H1 (cell line): ENCODE data around the gene ADGRV1. TPM values are rescaled to one million over a fixed set of nuclear protein-coding genes. Genes with fewer than 3 reads are reported as not detected.

Experiments
- CTCF ChIA-PET: fragments of 300-600 bp; sonication (Branson Sonifier 250); formaldehyde crosslinking; loops from one replicate; lab custom pipeline; 2021; ENCODE audit not compliant: partially characterized antibody; lab: Charles Lee
- POLR2A ChIA-PET: fragments of 300-600 bp; sonication (Branson Sonifier 250); formaldehyde crosslinking; loops from one replicate; lab custom pipeline; 2021; ENCODE audit warnings: inconsistent platforms; ENCODE audit not compliant: partially characterized antibody; lab: Charles Lee
- DNase-seq, 2 experiments: peaks; one replicate each; pipeline versions ENCODE4 v3.0.0 to v3.0.0-alpha.2; 2010 to 2022; ENCODE audit warnings: low spot score in 2 of 2, low read depth in 1 of 2, mixed read lengths in 1 of 2
- FAIRE-seq: peaks from 2 replicates; lab custom pipeline; 2011; peaks lifted over from hg19 to GRCh38; lab: Jason Lieb, UNC
- H2AFZ ChIP-seq: 2 replicates; pipeline ENCODE4 v1.8.1; 2012; ENCODE audit warnings: low read length, inconsistent platforms
- H2AK5ac ChIP-seq: 2 replicates; pipeline ENCODE4 v1.6.1; 2013; ENCODE audit warnings: low read depth, low read length
- H2BK120ac ChIP-seq: replicated peaks from 2 replicates; pipeline ENCODE3; 2013; ENCODE audit warnings: low read depth, low read length, inconsistent platforms
- H2BK12ac ChIP-seq: 2 replicates; pipeline ENCODE4 v1.6.1; 2013; ENCODE audit warnings: low read depth, low read length
- H2BK15ac ChIP-seq: 2 replicates; pipeline ENCODE4 v1.6.1; 2013; ENCODE audit warnings: low read length
- H2BK20ac ChIP-seq: 2 replicates; pipeline ENCODE4 v1.6.1; 2013; ENCODE audit warnings: low read length
- H2BK5ac ChIP-seq: 2 replicates; pipeline ENCODE4 v1.6.1; 2013; ENCODE audit warnings: low read depth, low read length
- H3K14ac ChIP-seq: 2 replicates; pipeline ENCODE4 v1.6.1; 2013; ENCODE audit warnings: inconsistent platforms; ENCODE audit not compliant: insufficient read length
- H3K18ac ChIP-seq: 2 replicates; pipeline ENCODE4 v1.6.1; 2013; ENCODE audit warnings: low read length; ENCODE audit errors: extremely low read depth
- H3K23ac ChIP-seq: 2 replicates; pipeline ENCODE4 v1.6.1; 2013; ENCODE audit warnings: inconsistent platforms; ENCODE audit not compliant: insufficient read length
- H3K23me2 ChIP-seq: 2 replicates; pipeline ENCODE4 v1.6.1; 2013; ENCODE audit warnings: low read depth, low read length
- H3K27ac ChIP-seq: 2 replicates; pipeline ENCODE4 v1.6.1; 2011; ENCODE audit warnings: low read depth, low read length, inconsistent platforms
- H3K27me3 ChIP-seq, 4 experiments: replicated peaks in 1 of 4; 1 replicate in 1 of 4; 2 replicates in 3 of 4; pipeline versions ENCODE4 v1.6.1 to v1.8.1; 2011 to 2013; ENCODE audit warnings: low read length in 3 of 4, mild to moderate bottlenecking in 3 of 4, inconsistent platforms in 2 of 4, mixed read lengths in 2 of 4, moderate library complexity in 1 of 4; ENCODE audit not compliant: control insufficient read depth in 3 of 4, insufficient read depth in 3 of 4; ENCODE audit errors: extremely low read depth in 1 of 4
- H3K36me3 ChIP-seq, 4 experiments: 2 replicates each; pipeline versions ENCODE4 v1.6.1 to v1.8.1; 2011 to 2013; ENCODE audit warnings: mild to moderate bottlenecking in 4 of 4, low read length in 3 of 4, moderate library complexity in 2 of 4, control low read depth in 1 of 4, inconsistent platforms in 1 of 4; ENCODE audit not compliant: insufficient read depth in 4 of 4, control insufficient read depth in 2 of 4
- H3K4ac ChIP-seq: replicated peaks from 2 replicates; pipeline ENCODE3; 2013; ENCODE audit warnings: low read length, low read depth, mixed read lengths, inconsistent platforms; ENCODE audit not compliant: insufficient read length
- H3K4me1 ChIP-seq, 4 experiments: replicated peaks in 1 of 4; 1 replicate in 1 of 4; 2 replicates in 3 of 4; pipeline versions ENCODE4 v1.6.1 to v1.8.1; 2011 to 2013; ENCODE audit warnings: low read length in 3 of 4, inconsistent platforms in 2 of 4, mixed read lengths in 1 of 4; ENCODE audit not compliant: insufficient read depth in 4 of 4, control insufficient read depth in 3 of 4
- H3K4me2 ChIP-seq, 2 experiments: 2 replicates each; pipeline versions ENCODE4 v1.6.1 to v1.8.1; 2011 to 2013; ENCODE audit warnings: low read depth in 2 of 2, low read length in 2 of 2, control low read depth in 1 of 2, inconsistent platforms in 1 of 2, mild to moderate bottlenecking in 1 of 2; ENCODE audit not compliant: insufficient read depth in 1 of 2
- H3K4me3 ChIP-seq, 4 experiments: fragments of 200-600, 300-600 bp in 1 of 4; sonication (generic), shearing (Covaris generic), sonication (Bioruptor Twin) in 1 of 4; 2 replicates each; pipeline versions ENCODE4 v1.5.1 to v1.8.1; 2011 to 2016; ENCODE audit warnings: low read length in 4 of 4, low read depth in 3 of 4, control low read depth in 2 of 4, inconsistent platforms in 2 of 4, mild to moderate bottlenecking in 2 of 4, mixed read lengths in 1 of 4, moderate library complexity in 1 of 4; ENCODE audit not compliant: insufficient read depth in 2 of 4; ENCODE audit errors: extremely low read depth in 1 of 4
- H3K56ac ChIP-seq: replicated peaks from 2 replicates; pipeline ENCODE3; 2013; ENCODE audit warnings: low read depth, mild to moderate bottlenecking, mixed read lengths, low read length, inconsistent platforms; ENCODE audit not compliant: insufficient read length
- H3K79me1 ChIP-seq: 2 replicates; pipeline ENCODE4 v1.6.1; 2013; ENCODE audit warnings: low read depth, low read length, control low read depth
- H3K79me2 ChIP-seq, 2 experiments: 2 replicates each; pipeline versions ENCODE4 v1.6.1 to v1.8.1; 2012 to 2013; ENCODE audit warnings: low read length in 2 of 2, mild to moderate bottlenecking in 2 of 2, inconsistent platforms in 1 of 2; ENCODE audit not compliant: insufficient read depth in 2 of 2, control insufficient read depth in 1 of 2
- H3K9ac ChIP-seq, 4 experiments: replicated peaks in 1 of 4; 1 replicate in 1 of 4; 2 replicates in 3 of 4; pipeline versions ENCODE4 v1.6.1 to v1.8.1; 2011 to 2013; ENCODE audit warnings: low read depth in 3 of 4, low read length in 3 of 4, control low read depth in 2 of 4, mild to moderate bottlenecking in 2 of 4, moderate library complexity in 2 of 4, inconsistent platforms in 1 of 4; ENCODE audit errors: extremely low read depth in 1 of 4
- H3K9me3 ChIP-seq, 2 experiments: 2 replicates each; pipeline versions ENCODE4 v1.6.1 to v1.8.1; 2012 to 2013; ENCODE audit warnings: mild to moderate bottlenecking in 2 of 2, moderate library complexity in 2 of 2, control low read depth in 1 of 2, inconsistent platforms in 1 of 2, low read depth in 1 of 2, low read length in 1 of 2, mixed read lengths in 1 of 2; ENCODE audit not compliant: insufficient read depth in 2 of 2
- H4K20me1 ChIP-seq, 2 experiments: replicated peaks in 1 of 2; 2 replicates each; pipeline versions ENCODE3 to v1.8.1; 2011 to 2013; ENCODE audit warnings: inconsistent platforms in 2 of 2, low read length in 2 of 2, mild to moderate bottlenecking in 1 of 2; ENCODE audit not compliant: insufficient read depth in 2 of 2, control insufficient read depth in 1 of 2
- H4K5ac ChIP-seq: 2 replicates; pipeline ENCODE4 v1.6.1; 2013; ENCODE audit warnings: low read length, low read depth, mixed read lengths, inconsistent platforms; ENCODE audit not compliant: insufficient read length
- H4K8ac ChIP-seq: 2 replicates; pipeline ENCODE4 v1.8.0; 2013; ENCODE audit warnings: mild to moderate bottlenecking, moderate library complexity, low read length, inconsistent platforms; ENCODE audit not compliant: insufficient read depth; ENCODE audit errors: extremely low read depth
- H4K91ac ChIP-seq: replicated peaks from 2 replicates; pipeline ENCODE3; 2013; ENCODE audit warnings: low read length, mixed read lengths, inconsistent platforms; ENCODE audit not compliant: insufficient read length
- JUN ChIP-seq: IDR thresholded peaks from 2 replicates; pipeline ENCODE4 v1.6.1; 2011; ENCODE audit warnings: low read depth, mild to moderate bottlenecking, improper control_type of control experiment, low read length
- PHF8 ChIP-seq: fragments of 200-600 bp; sonication (generic); conservative IDR thresholded peaks from 2 replicates; pipeline ENCODE4 v1.7.1; 2012; ENCODE audit warnings: low read depth, mild to moderate bottlenecking, inconsistent platforms, low read length, moderate library complexity
- RBBP5 ChIP-seq: IDR thresholded peaks from 2 replicates; pipeline ENCODE4 v1.7.1; 2012; ENCODE audit warnings: low read depth, mild to moderate bottlenecking, inconsistent platforms, low read length, moderate library complexity, borderline replicate concordance
- SIRT6 ChIP-seq: IDR thresholded peaks from one replicate; pipeline ENCODE4 v1.7.1; 2012; ENCODE audit warnings: low read length, inconsistent platforms
- WGBS, 2 experiments: shearing (Covaris generic) in 1 of 2; methylation state at CpG; one replicate each; pipeline versions ENCODE4 v1.1.6 to v1.1.7; 2013 to 2015; ENCODE audit warnings: low lambda C conversion rate in 2 of 2, mixed read lengths in 2 of 2, inconsistent platforms in 1 of 2, low coverage in 1 of 2, missing lambda C conversion rate in 1 of 2; ENCODE audit not compliant: insufficient replicate concordance in 2 of 2, insufficient coverage in 1 of 2, insufficient read length in 1 of 2; ENCODE audit errors: extremely low coverage in 1 of 2, missing lambda C conversion rate in 1 of 2; 5-methylcytosine and 5-hydroxymethylcytosine counted together
- polyA plus RNA-seq, 7 experiments: library from polyadenylated mRNA; depleted of rRNA in 3 of 7; stranded (reverse) in 5 of 7; unstranded in 2 of 7; fragments of >200 nt in 5 of 7; fragments of 200-250 nt in 2 of 7; gene quantifications; 1 replicate in 5 of 7; 2 replicates in 1 of 7; 4 replicates in 1 of 7; pipeline versions ENCODE4 v1.2.1 to v1.2.3, GENCODE V29; 2011 to 2013; ENCODE audit warnings: missing spikeins in 2 of 7, mixed read lengths in 2 of 7
- total RNA-seq: library from RNA; stranded (reverse); fragmentation: NEBNext Ultra II Directional; extraction: Animal tissue kit (Norgen Biotek cat#: 25700); gene quantifications from 2 replicates; pipeline ENCODE4 v1.2.1, GENCODE V29; 2021
- TF ChIP-seq, protein P1 (sequence below): IDR thresholded peaks from 2 replicates; pipeline ENCODE4 v1.6.1; 2011; ENCODE audit warnings: low read depth, mild to moderate bottlenecking, low read length; ENCODE audit not compliant: insufficient read depth

ADGRV1 gene
- total and polyA plus RNA-seq, 2 of the 8 experiments (the other 6 are each of a cell fraction or from before 2014, with no cell fraction given) = 53.1 to 62.2 TPM

DNA sequence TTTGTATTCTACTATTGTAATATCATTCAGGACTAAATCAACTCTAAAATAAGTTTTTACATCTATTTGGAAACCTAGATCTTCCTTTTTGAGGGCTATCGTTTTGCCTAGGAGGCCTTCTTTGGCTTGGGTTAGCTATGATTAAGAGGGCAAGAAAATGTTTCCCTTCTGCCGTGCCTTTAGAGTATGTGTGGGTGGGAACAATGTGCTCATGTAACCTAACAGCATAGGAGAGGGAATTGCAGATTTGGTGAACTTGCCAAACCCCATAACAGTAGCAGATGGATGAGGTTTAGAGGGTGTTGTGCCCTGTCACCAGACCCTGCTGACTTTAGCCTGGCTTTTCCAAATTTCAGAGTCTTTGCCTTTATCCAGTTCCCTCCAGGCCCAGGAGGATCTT lies 339.0 kb downstream of the ADGRV1 start:
- no peak overlapping the region for H3K18ac ChIP-seq
- no peak overlapping the region for H2AK5ac ChIP-seq
- no peak overlapping the region for H2BK5ac ChIP-seq
- H3K36me3 ChIP-seq = no peaks in the 10 kb centered on the region; a peak in 2 of 8 replicates
- H3K14ac ChIP-seq = no peak overlapping the region
- H4K8ac ChIP-seq = no peak overlapping the region
- H3K79me1 ChIP-seq = no peaks in the 10 kb centered on the region
- H3K79me2 ChIP-seq = no peaks in the 10 kb centered on the region
- H3K56ac ChIP-seq = no peak overlapping the region
- POLR2A ChIA-PET = no interaction called here
- no peak overlapping the region for H3K27ac ChIP-seq
- H3K9me3 ChIP-seq = no peaks in the 10 kb centered on the region
- no peaks in the 10 kb centered on the region for H4K20me1 ChIP-seq
- H3K4ac ChIP-seq = no peak overlapping the region
- no peak overlapping the region for H3K4me2 ChIP-seq
- TF ChIP-seq PHF8 (no peak), RBBP5 (no peak), JUN (no peak), SIRT6 (no peak)
- TF ChIP-seq, protein P1, sequence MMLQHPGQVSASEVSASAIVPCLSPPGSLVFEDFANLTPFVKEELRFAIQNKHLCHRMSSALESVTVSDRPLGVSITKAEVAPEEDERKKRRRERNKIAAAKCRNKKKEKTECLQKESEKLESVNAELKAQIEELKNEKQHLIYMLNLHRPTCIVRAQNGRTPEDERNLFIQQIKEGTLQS = no peak
- H3K4me3 ChIP-seq = no peak overlapping the region
- no peaks in the 10 kb centered on the region for H3K23me2 ChIP-seq
- 56% methylated on average over 2 of the region's 2 CpGs; no CpG with 5 or more reads in 1 of the 2 experiments for WGBS, 2 experiments
- no peak overlapping the region for H2BK15ac ChIP-seq
- no peak overlapping the region for H2BK120ac ChIP-seq
- H4K5ac ChIP-seq = no peak overlapping the region
- no peak overlapping the region for H3K9ac ChIP-seq
- 0 out of 7 replicates have a peak, but pooled peaks cover 0 to 2% (median 0%) of the 10 kb centered on the region in 4 experiments for H3K4me1 ChIP-seq
- H3K23ac ChIP-seq = no peak overlapping the region
- no peak overlapping the region for H2AFZ ChIP-seq
- no peak overlapping the region for H2BK12ac ChIP-seq
- H4K91ac ChIP-seq = no peak overlapping the region
- DNase-seq = no peak
- no peak overlapping the region for H2BK20ac ChIP-seq
- no peaks in the 10 kb centered on the region for H3K27me3 ChIP-seq
- FAIRE-seq = no peak
- CTCF ChIA-PET = no interaction called here
